IMR-90 (cell line): ENCODE results near the gene CROCC2. TPM values are rescaled to one million over a fixed set of nuclear protein-coding genes. Genes with fewer than 3 reads are reported as not detected.

Experiments
- ATAC-seq: fragments of 200-7000 bp; cut with Tn5 transposase; 2 replicates; pipeline ENCODE4 v1.9.1; 2020; ENCODE audit warnings: low read depth, mild to moderate bottlenecking, moderate library complexity
- BruUV-seq: library from RNA; stranded (reverse); fragments of 400-500 nt; replicated peaks from 2 replicates; lab custom pipeline; 2021; lab: Mats Ljungman, UMichigan
- CTCF ChIA-PET: fragments of 300-600 bp; formaldehyde crosslinking; extraction: SDS; loops from one replicate; lab custom pipeline; 2021; ENCODE audit warnings: antibody characterized with exemption; lab: Yijun Ruan, JAX
- POLR2A ChIA-PET: fragments of 300-600 bp; sonication (Branson Sonifier 250); formaldehyde crosslinking; loops from one replicate; lab custom pipeline; 2022; ENCODE audit warnings: antibody characterized with exemption; ENCODE audit not compliant: unreplicated experiment; lab: Charles Lee
- DNase-seq: peaks from one replicate; pipeline ENCODE4 v3.0.0; 2013
- H2AFZ ChIP-seq: replicated peaks from 2 replicates; pipeline ENCODE3; 2013; ENCODE audit warnings: low read length, mild to moderate bottlenecking; ENCODE audit not compliant: poor library complexity
- H2AK5ac ChIP-seq: 2 replicates; pipeline ENCODE4 v1.6.1; 2013; ENCODE audit warnings: low read depth, low read length, inconsistent platforms
- H2AK9ac ChIP-seq: replicated peaks from 2 replicates; pipeline ENCODE3; 2013; ENCODE audit warnings: mild to moderate bottlenecking, low read depth, low read length, moderate library complexity; ENCODE audit not compliant: poor library complexity
- H2BK120ac ChIP-seq: 2 replicates; pipeline ENCODE4 v1.6.1; 2013; ENCODE audit warnings: low read depth, low read length, inconsistent platforms
- H2BK15ac ChIP-seq: 3 replicates; pipeline ENCODE4 v1.6.1; 2013; ENCODE audit warnings: low read depth, low read length, inconsistent platforms
- H2BK20ac ChIP-seq: 2 replicates; pipeline ENCODE4 v1.6.1; 2013; ENCODE audit warnings: low read depth, mild to moderate bottlenecking, inconsistent platforms, low read length, moderate library complexity
- H2BK5ac ChIP-seq: 2 replicates; pipeline ENCODE4 v1.6.1; 2013; ENCODE audit warnings: mild to moderate bottlenecking, low read depth, low read length, inconsistent platforms; ENCODE audit not compliant: poor library complexity, severe bottlenecking
- H3K14ac ChIP-seq: replicated peaks from 2 replicates; pipeline ENCODE4 v1.6.1; 2013; ENCODE audit warnings: low read depth, low read length, inconsistent platforms
- H3K18ac ChIP-seq: 2 replicates; pipeline ENCODE4 v1.6.1; 2013; ENCODE audit warnings: low read depth, low read length, control low read depth
- H3K23ac ChIP-seq: 2 replicates; pipeline ENCODE4 v1.6.1; 2013; ENCODE audit warnings: low read depth, low read length, inconsistent platforms
- H3K27ac ChIP-seq: 2 replicates; pipeline ENCODE4 v1.5.1; 2013; ENCODE audit warnings: mild to moderate bottlenecking, control low read depth, low read length; ENCODE audit not compliant: insufficient read depth
- H3K27me3 ChIP-seq: 2 replicates; pipeline ENCODE4 v1.6.1; 2013; ENCODE audit warnings: low read length; ENCODE audit not compliant: control insufficient read depth, insufficient read depth
- H3K36me3 ChIP-seq: 2 replicates; pipeline ENCODE4 v1.6.1; 2013; ENCODE audit warnings: low read length, mixed read lengths; ENCODE audit not compliant: control insufficient read depth, insufficient read depth
- H3K4ac ChIP-seq: 2 replicates; pipeline ENCODE4 v1.6.1; 2013; ENCODE audit warnings: low read depth, low read length, inconsistent platforms
- H3K4me1 ChIP-seq: 2 replicates; pipeline ENCODE4 v1.6.1; 2013; ENCODE audit warnings: low read length, mixed read lengths; ENCODE audit not compliant: control insufficient read depth, insufficient read depth
- H3K4me2 ChIP-seq: 2 replicates; pipeline ENCODE4 v1.6.1; 2013; ENCODE audit warnings: low read depth, mild to moderate bottlenecking, control low read depth, low read length, moderate library complexity
- H3K4me3 ChIP-seq: 2 replicates; pipeline ENCODE4 v1.5.1; 2013; ENCODE audit warnings: low read depth, mild to moderate bottlenecking, control low read depth, low read length, moderate library complexity; ENCODE audit not compliant: insufficient read depth
- H3K56ac ChIP-seq: 2 replicates; pipeline ENCODE4 v1.6.1; 2013; ENCODE audit warnings: low read length, inconsistent platforms; ENCODE audit not compliant: insufficient read depth; ENCODE audit errors: extremely low read depth
- H3K79me1 ChIP-seq, 2 experiments: 2 replicates each; pipeline ENCODE4 v1.6.1; 2013; ENCODE audit warnings: low read length in 2 of 2, inconsistent platforms in 1 of 2, low read depth in 1 of 2
- H3K9ac ChIP-seq: 2 replicates; pipeline ENCODE4 v1.6.1; 2013; ENCODE audit warnings: low read depth, low read length, control low read depth
- H3K9me1 ChIP-seq: 2 replicates; pipeline ENCODE4 v1.6.1; 2013; ENCODE audit warnings: low read length, inconsistent platforms; ENCODE audit not compliant: insufficient read depth
- H3K9me3 ChIP-seq: 2 replicates; pipeline ENCODE4 v1.6.1; 2013; ENCODE audit warnings: low read length; ENCODE audit not compliant: control insufficient read depth, insufficient read depth
- H4K20me1 ChIP-seq: 2 replicates; pipeline ENCODE4 v1.6.1; 2013; ENCODE audit warnings: low read length, inconsistent platforms; ENCODE audit not compliant: insufficient read depth
- H4K5ac ChIP-seq: 2 replicates; pipeline ENCODE4 v1.6.1; 2013; ENCODE audit warnings: mild to moderate bottlenecking, low read depth, low read length, control low read depth
- H4K8ac ChIP-seq, 2 experiments: 2 replicates each; pipeline ENCODE4 v1.6.1; 2013; ENCODE audit warnings: low read depth in 2 of 2, low read length in 2 of 2, control low read depth in 1 of 2, inconsistent platforms in 1 of 2
- H4K91ac ChIP-seq: 2 replicates; pipeline ENCODE4 v1.6.1; 2013; ENCODE audit warnings: low read depth, low read length, inconsistent platforms; ENCODE audit not compliant: insufficient read depth
- BHLHE40 ChIP-seq: fragments of 150-350 bp; IDR thresholded peaks from 2 replicates; pipeline ENCODE4 v1.6.1; 2016; ENCODE audit warnings: mild to moderate bottlenecking, low read depth, low read length
- CHD1 ChIP-seq: IDR thresholded peaks from 2 replicates; pipeline ENCODE4 v1.6.1; 2012; ENCODE audit warnings: low read depth, low read length, improper control_type of control experiment
- FOS ChIP-seq: fragments of 150-350 bp; IDR thresholded peaks from 2 replicates; pipeline ENCODE4 v1.6.1; 2016; ENCODE audit warnings: low read depth, low read length
- MAZ ChIP-seq: IDR thresholded peaks from 2 replicates; pipeline ENCODE4 v1.6.1; 2012; ENCODE audit warnings: low read depth, mild to moderate bottlenecking, low read length, improper control_type of control experiment, moderate library complexity, borderline replicate concordance
- POLR2A ChIP-seq: IDR thresholded peaks from 2 replicates; pipeline ENCODE4 v1.6.1; 2012; ENCODE audit warnings: mild to moderate bottlenecking, low read depth, low read length
- RCOR1 ChIP-seq: IDR thresholded peaks from 2 replicates; pipeline ENCODE4 v1.6.1; 2012; ENCODE audit warnings: mild to moderate bottlenecking, low read length, improper control_type of control experiment; ENCODE audit not compliant: insufficient replicate concordance
- WGBS, 2 experiments: methylation state at CpG; one replicate each; pipeline versions ENCODE4 v1.1.5 to v1.1.7; 2013; ENCODE audit warnings: missing lambda C conversion rate in 2 of 2; ENCODE audit not compliant: insufficient read length in 1 of 2; ENCODE audit errors: extremely low coverage in 2 of 2; 5-methylcytosine and 5-hydroxymethylcytosine counted together
- dilution Hi-C: fragments of 300-500 bp; cut with HindIII; formaldehyde crosslinking; loops from one replicate; pipeline ENCODE4 v1.14.3; 2018; ENCODE audit warnings: low sequenced_read_pairs; ENCODE audit not compliant: unreplicated experiment
- in situ Hi-C: fragments of 300-500 bp; cut with MboI; formaldehyde crosslinking; loops from 3 replicates; pipeline ENCODE4 v1.14.3; 2019; ENCODE audit warnings: low sequenced_read_pairs, inconsistent platforms, mixed read lengths
- intact Hi-C: fragments of 100-400 bp; cut with micrococcal nuclease; formaldehyde crosslinking; loops from 2 replicates; pipeline ENCODE4 v1.10.0; 2022
- polyA plus RNA-seq, 3 experiments: library from polyadenylated mRNA; depleted of rRNA; stranded (reverse); fragments of >200 nt; gene quantifications; 2 replicates each; pipeline ENCODE4 v1.2.3, GENCODE V29; 2012; ENCODE audit warnings: low replicate concordance in 1 of 3
- total RNA-seq: library from RNA; depleted of rRNA; stranded (reverse); fragments of >200 nt; gene quantifications from 2 replicates; pipeline ENCODE4 v1.2.3, GENCODE V29; 2012

The CROCC2 gene
- total and polyA plus RNA-seq, 2 of the 4 experiments (the other 2 are of a cell fraction) = not detected

GRCh38 chr2:240931319-240931949 is 25.3 kb downstream of the CROCC2 start:
- ATAC-seq = no peak
- CTCF ChIA-PET = no interaction called here
- 60% methylated on average over 1 of the region's 11 CpGs; no CpG with 5 or more reads in 1 of the 2 experiments for WGBS, 2 experiments

More at GRCh38 chr2:240931319-240931949, 25.3 kb downstream of the CROCC2 start:
- Histone ChIP-seq H3K27ac (no peak overlapping the region), H3K27me3 (peaks cover 24% of the 10 kb centered on the region), H3K4me3 (no peak overlapping the region), H3K4ac (no peak overlapping the region), H3K23ac (no peak overlapping the region), H2AK9ac (no peak overlapping the region), H3K79me1 (no peaks in the 10 kb centered on the region), H2AK5ac (no peak overlapping the region), H2AFZ (no peak overlapping the region), H3K9me1 (no peaks in the 10 kb centered on the region), H4K5ac (no peak overlapping the region), H3K56ac (no peak overlapping the region), H4K20me1 (no peaks in the 10 kb centered on the region), H3K18ac (no peak overlapping the region), H4K91ac (no peak overlapping the region), H3K4me1 (peaks cover 1% of the 10 kb centered on the region; the same call in 1 of the 2 replicates), H2BK15ac (no peak overlapping the region), H3K36me3 (no peaks in the 10 kb centered on the region), H2BK120ac (no peak overlapping the region), H4K8ac (no peak overlapping the region), H3K4me2 (no peak overlapping the region), H2BK20ac (no peak overlapping the region), H3K9me3 (no peaks in the 10 kb centered on the region), H2BK5ac (no peak overlapping the region), H3K14ac (no peak overlapping the region), H3K9ac (no peak overlapping the region)
- BruUV-seq = no TSS peak
- no peak for DNase-seq
- TF ChIP-seq CHD1 (no peak), FOS (no peak), RCOR1 (no peak), POLR2A (no peak), BHLHE40 (no peak), MAZ (no peak)
- in situ Hi-C loops = no loop called here
- intact Hi-C loops = no loop called here
- dilution Hi-C loops = no loop called here
- POLR2A ChIA-PET = no interaction called here
